ENCODE data around the gene TSC22D1.
"Not testable (repeated sequence)": the region's sequence is repeated elsewhere in the genome, so short reads cannot be mapped to it uniquely, and the experiment has no call there.

TSC22D1 gene

GRCh38 chr13:44458313-44458975, 117.7 kb downstream of the TSC22D1 start:
- FAIRE-seq (no peak), DNase-seq (ENCODE audit: insufficient read length, low spot score) (no peak)

- DNase-seq (ENCODE audit: insufficient read length, low spot score); FAIRE-seq: not testable (repeated sequence)
Measured at GRCh38 chr13:44456212-44456611, 119.9 kb downstream of the TSC22D1 start.

DNA sequence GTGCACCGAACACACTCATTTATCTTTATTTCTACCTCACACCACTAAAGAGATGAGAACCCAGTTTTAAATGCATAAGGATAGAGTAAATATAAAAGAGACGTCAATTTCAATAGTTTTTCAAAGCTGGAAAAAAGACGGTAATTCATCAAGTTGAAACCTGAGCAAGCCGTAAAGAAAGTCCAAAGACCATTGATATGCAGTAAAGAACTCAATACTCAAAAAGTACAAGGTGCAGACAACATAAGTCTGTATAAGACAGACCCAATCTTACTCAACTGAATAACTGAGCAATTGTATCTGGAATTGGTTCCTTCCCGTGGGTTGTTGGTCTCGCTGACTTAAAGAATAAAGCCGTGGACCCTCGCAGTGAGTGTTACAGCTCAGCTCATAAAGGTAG, 120.4 kb downstream of the TSC22D1 start:
- FAIRE-seq, result no peak
- no peak for DNase-seq (ENCODE audit: insufficient read length, low spot score)

GRCh38 chr13:44453881-44454280, 122.2 kb downstream of the TSC22D1 start:
- no peak for FAIRE-seq
- DNase-seq (ENCODE audit: insufficient read length, low spot score), result no peak

GRCh38 chr13:44453069-44453468, 123.1 kb downstream of the TSC22D1 start:
- DNase-seq (ENCODE audit: insufficient read length, low spot score) (no peak), FAIRE-seq (no peak)

DNA sequence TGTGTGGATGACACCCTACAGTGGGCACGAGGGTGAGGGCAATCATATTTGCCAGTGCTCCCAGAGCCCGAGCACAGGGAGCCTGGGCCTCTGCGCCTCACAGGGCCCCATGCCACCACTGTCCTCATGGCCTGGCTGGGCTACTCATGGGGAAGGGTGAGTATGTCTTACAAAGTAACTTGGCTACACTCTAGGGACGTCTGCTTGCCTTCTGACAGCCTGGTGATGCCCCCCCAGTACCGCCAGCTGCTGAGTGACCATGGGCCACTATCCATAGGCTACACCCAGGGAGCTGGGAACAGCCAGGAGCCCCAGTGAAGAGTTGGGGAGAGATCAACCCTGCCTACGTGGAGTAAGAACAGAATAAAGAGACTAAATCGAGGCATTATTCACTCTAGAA, 123.7 kb downstream of the TSC22D1 start:
- FAIRE-seq, result no peak
- no peak for DNase-seq (ENCODE audit: insufficient read length, low spot score)

- no peak for DNase-seq (ENCODE audit: insufficient read length, low spot score)
- FAIRE-seq, result no peak
Measured at GRCh38 chr13:44451651-44452050, 124.5 kb downstream of the TSC22D1 start.

DNA sequence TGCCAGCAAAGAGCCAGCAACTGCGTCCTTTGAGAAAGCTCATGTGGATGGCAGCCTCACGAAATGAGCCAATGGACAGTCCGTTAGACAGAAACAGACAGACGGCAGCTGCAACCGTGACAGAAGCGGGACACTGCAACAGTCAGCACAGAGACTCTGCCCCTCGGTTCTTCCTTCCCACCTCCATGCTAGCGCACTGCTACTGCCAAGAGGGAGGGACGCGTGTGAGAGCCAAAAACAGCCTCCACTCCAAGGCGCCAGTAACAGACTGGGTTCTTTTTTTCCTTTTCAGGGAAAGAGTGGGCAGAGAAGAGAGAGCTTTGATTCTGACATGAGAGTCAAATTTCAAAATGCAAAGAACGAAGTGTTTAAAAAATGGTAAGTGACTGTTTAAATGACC, 125.0 kb downstream of the TSC22D1 start:
- DNase-seq (ENCODE audit: insufficient read length, low spot score) (no peak), FAIRE-seq (no peak)

DNA sequence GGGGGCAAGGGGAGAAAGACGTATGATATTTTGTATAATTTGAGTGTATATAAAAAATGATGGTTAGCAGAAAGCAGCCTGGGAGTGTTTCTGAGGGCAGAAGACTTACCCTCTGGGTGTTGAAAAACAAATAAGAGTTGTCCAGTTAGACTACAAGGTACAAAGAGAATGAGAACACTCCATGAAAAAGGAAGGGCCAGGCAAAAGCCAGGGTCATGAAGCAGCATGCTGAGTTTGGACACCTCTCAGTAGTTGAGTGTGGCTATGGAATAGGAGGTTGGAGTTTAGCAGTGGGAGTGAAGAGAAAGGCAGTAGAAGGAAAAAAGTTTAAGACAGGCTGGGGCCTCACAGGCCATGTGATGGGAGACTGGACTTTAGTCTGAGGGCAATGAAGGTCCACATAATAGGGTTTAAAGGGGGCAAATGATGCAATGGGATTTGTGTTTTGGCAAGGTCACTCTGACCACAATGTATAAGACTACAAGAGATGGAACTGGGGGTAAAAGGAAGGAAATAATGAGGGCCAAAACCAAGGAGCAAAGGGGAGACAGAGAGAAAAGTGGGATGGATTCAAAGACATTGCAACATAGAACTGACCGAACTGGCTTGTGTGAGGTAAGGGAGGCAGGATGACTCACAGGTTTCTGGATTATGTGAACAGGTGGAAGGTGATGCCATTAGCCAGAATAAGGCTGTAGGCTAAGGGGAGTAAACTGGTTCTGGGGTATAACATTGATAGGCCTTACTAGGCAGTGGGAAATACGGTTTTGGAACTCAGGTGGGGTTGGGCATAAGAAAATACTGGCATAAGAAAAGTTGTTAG, 125.9 kb downstream of the TSC22D1 start:
- no peak for DNase-seq (ENCODE audit: insufficient read length, low spot score)
- no peak for FAIRE-seq

DNA sequence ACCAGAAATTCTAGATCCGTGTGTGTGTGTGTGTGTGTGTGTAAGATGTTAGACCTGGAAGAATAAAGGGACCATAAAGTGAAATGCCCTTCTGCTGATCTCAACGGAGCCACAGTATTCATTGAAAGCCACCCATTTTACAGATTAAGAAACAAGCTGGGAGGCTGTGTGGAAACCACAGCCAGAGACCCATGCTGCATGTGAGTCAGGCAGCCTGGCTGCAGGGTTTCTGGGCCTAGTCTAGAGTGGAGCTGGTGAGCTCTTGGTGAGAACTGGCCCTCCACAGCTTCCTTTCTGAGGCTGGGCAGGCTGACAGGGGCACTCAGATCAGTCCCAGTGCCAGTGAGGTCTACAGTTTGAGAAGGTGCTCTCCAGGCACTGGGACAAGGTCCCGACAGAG, 127.3 kb downstream of the TSC22D1 start:
- DNase-seq (ENCODE audit: insufficient read length, low spot score) (no peak), FAIRE-seq (no peak)

- no peak for FAIRE-seq
Measured at GRCh38 chr13:44448373-44448772, 127.8 kb downstream of the TSC22D1 start.

GRCh38 chr13:44447783-44448321, 128.3 kb downstream of the TSC22D1 start:
- no peak for FAIRE-seq
- DNase-seq (ENCODE audit: insufficient read length, low spot score), result no peak

More at GRCh38 chr13:44448373-44448772, 127.8 kb downstream of the TSC22D1 start:
- DNase-seq (ENCODE audit: insufficient read length, low spot score), result no peak

DNA sequence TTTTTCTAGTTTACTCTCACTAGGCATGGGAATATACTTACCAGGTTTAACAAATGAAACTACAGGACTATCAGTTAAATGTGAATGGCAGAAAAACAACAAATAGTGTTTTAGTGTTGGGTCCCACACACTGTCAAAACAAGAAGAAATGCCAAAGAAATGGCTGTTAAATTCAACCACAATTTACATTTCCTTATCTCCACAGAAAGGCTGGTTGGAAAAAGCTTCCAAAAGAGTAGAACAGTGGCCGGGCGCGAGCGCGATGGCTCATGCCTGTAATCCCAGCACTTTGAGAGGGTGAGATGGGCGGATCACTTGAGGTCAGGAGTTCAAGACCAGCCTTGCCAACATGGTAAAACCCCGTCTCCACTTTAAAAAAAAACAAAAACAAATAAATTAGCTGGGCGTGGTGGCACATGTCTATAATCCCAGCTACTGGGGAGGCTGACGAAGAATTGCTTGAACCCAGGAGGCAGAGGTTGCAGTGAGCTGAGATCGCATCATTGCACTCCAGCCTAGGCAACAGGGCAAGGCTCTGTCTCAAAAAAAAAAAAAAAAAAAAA, 136.0 kb downstream of the TSC22D1 start:
- FAIRE-seq (no peak), DNase-seq (ENCODE audit: insufficient read length, low spot score) (no peak)

DNA sequence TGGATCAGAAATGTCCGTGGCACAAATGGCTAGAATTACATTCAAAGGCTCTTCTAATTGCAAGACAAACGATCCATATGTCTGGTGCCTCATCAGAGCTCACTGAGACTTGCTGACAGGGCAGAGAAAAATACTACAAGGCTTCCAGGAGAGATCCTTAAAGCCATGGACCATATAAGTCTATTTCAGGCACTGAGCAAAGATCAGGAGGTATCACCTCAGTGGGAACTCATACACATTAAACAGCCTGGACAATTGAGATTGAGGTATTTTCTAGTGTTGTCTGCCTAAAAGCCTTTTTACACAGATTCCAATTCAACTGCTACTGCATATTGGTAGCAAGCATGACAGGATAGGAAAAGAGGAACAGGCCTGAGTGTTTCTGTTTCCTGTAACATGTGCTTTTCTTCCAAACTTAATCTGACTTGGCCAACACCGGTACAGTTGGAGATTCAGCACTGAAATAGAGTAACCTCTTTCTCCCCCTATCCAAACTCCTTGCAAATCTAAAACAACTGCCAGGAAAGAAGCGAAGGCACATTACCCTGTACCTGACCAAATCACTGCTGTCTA, 136.6 kb downstream of the TSC22D1 start:
- FAIRE-seq, result no peak

GRCh38 chr13:44438234-44438579, 137.9 kb downstream of the TSC22D1 start:
- no peak for FAIRE-seq
- DNase-seq (ENCODE audit: insufficient read length, low spot score), result no peak

More for the DNA sequence above, 136.6 kb downstream of the TSC22D1 start:
- no peak for DNase-seq (ENCODE audit: insufficient read length, low spot score)

DNA sequence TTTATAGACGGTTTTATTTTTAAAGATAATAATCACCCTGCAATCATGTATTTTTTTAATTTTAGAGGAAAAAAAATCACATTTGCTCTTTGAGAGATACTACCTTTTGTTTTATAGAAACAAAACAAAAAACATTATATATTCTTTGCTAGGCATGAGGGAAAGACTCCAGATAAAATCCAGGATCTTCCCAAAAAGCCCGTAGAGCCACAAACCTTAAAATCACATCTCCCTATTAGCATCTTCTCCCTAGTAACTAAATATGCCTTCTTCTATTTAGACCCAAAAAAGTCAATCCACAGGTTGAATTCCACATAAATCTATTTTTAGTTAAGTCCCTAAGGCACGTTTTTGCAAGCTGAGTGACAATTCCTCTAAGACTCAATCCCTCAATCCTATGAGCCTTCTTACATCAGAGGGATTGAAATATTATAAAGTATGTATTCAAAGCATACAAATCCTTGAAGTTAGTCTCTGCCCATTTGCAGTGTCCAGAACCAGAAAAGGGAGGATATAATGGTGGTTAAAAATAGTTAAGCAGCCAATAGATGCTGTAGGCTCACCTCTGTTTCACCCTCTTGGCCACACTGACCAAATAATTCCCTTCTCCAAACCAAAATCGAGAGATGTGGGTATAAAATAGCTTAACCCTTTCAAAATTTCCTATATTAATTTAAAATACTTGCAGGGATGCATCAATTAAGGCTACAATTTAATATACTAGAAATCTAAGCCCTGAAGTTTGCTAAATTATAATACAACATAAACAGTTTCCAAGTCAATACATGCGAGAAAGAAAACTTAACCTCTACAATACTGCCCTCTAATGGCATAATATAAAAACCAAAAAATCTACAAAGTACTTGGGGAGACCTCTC, 138.5 kb downstream of the TSC22D1 start:
- DNase-seq (ENCODE audit: insufficient read length, low spot score), result peak; percentile 13
- FAIRE-seq, result no peak

DNA sequence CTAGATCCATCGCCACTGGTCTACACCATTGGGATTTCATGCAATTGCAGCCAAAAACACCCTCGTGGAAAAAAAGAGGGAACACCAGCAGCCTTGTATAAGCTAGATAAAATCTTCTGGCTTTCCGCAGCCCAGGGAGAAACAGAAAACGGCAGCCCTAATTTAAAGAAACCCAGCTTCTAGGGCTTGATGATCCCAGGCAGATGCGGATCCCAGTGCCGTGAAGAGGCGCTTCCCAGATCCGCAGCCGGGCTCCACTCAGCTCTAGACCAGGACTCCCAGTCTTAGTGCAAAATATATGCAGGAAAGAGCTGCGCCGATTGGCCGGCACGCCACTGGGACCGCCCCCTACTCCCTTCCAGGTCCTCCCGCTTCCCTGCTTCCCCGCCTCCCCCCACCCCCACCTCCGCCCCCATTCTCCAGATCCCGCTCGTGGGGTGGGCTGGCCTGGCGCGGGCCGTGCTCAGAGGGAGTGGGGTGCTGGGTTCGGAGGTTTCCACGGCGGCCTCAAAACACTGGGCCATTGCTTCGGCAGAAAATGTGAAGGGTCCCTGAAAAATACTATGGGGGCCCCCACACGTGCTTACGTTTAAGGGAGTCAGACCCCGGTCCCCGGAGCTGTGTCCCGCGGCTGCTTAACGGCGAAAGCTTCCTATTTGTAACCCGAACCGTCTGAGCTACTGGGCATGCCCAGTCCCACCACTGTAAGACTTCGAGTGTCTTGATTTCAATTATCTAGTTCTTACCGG, 139.4 kb downstream of the TSC22D1 start:
- DNase-seq (ENCODE audit: insufficient read length, low spot score) (peak; percentile 78), FAIRE-seq (no peak)

- FAIRE-seq, result no peak
- no peak for DNase-seq (ENCODE audit: insufficient read length, low spot score)
Measured at GRCh38 chr13:44435919-44436510, 140.1 kb downstream of the TSC22D1 start.

Measured in HTR-8/SVneo (cell line).